Limb (tissue), 2 donors: ENCODE data around the gene SAPCD2.
A peak's percentile ranks its signal among the peaks of the same experiment; 100 is the strongest.
"Not testable (repeated sequence)": the region's sequence is repeated elsewhere in the genome, so short reads cannot be mapped to it uniquely, and the experiment has no call there.

Experiments
- DNase-seq, 2 donors: peaks; one replicate each; pipeline ENCODE4 v3.0.0-alpha.2; 2016; ENCODE audit errors: extremely low spot score in 2 of 2

The SAPCD2 gene

GRCh38 chr9:137070201-137070905 is at the start of gene SAPCD2:
SAPCD2 (minus strand) TSS chr9:137070557; CDS start chr9:137070460, 97 bp downstream.
- peak; percentile 79 to 86 for DNase-seq

- not testable (repeated sequence) for DNase-seq
Observed at GRCh38 chr9:137118092-137118603, 47.8 kb upstream of the SAPCD2 start.

GRCh38 chr9:137117269-137117731 is 46.9 kb upstream of the SAPCD2 start:
- no peak for DNase-seq

GRCh38 chr9:137116728-137117127 is 46.4 kb upstream of the SAPCD2 start:
- no peak for DNase-seq

- no peak for DNase-seq
Observed at GRCh38 chr9:137116027-137116507, 45.7 kb upstream of the SAPCD2 start.

- no peak for DNase-seq
Observed at GRCh38 chr9:137115394-137116026, 45.2 kb upstream of the SAPCD2 start.

- peak in 1 of 2 donors; percentile 66 for DNase-seq
Observed at GRCh38 chr9:137114613-137115393, 44.4 kb upstream of the SAPCD2 start, which contains the start of gene DPP7. DPP7 (minus strand) TSS chr9:137114733; CDS start chr9:137114713, 20 bp downstream.

GRCh38 chr9:137114220-137114612 is 43.9 kb upstream of the SAPCD2 start:
- DNase-seq = no peak

- DNase-seq = no peak
Observed at GRCh38 chr9:137113385-137114159, 43.2 kb upstream of the SAPCD2 start.

- DNase-seq = no peak
Observed at GRCh38 chr9:137112564-137113384, 42.4 kb upstream of the SAPCD2 start.

GRCh38 chr9:137111788-137112563 is 41.6 kb upstream of the SAPCD2 start:
- DNase-seq = no peak

- no peak for DNase-seq
Observed at GRCh38 chr9:137110911-137111787, 40.8 kb upstream of the SAPCD2 start.

GRCh38 chr9:137110147-137110910 is 40.0 kb upstream of the SAPCD2 start:
- DNase-seq = no peak

- DNase-seq = no peak
Observed at GRCh38 chr9:137109250-137110146, 39.1 kb upstream of the SAPCD2 start.

- DNase-seq = no peak
Observed at GRCh38 chr9:137108608-137109249, 38.4 kb upstream of the SAPCD2 start.

GRCh38 chr9:137107982-137108381 is 37.6 kb upstream of the SAPCD2 start:
- no peak for DNase-seq
